Brain microvascular endothelial cell (primary cell): Measurements from ENCODE around the gene DUSP8.
"Not testable (repeated sequence)": the region's sequence is repeated elsewhere in the genome, so short reads cannot be mapped to it uniquely, and the experiment has no call there.

Experiments
- DNase-seq: peaks from one replicate; pipeline ENCODE4 v3.0.0-alpha.2; 2020
- H3K27ac ChIP-seq: fragments of 250-450 bp; sonication (Bioruptor Pico); 2 replicates; pipeline ENCODE4 v1.5.1; 2020; ENCODE audit warnings: mild to moderate bottlenecking, moderate library complexity
- H3K27me3 ChIP-seq: fragments of 250-450 bp; sonication (Bioruptor Pico); replicated peaks from 2 replicates; pipeline ENCODE4 v1.5.1; 2020; ENCODE audit warnings: mild to moderate bottlenecking
- H3K36me3 ChIP-seq: fragments of 250-450 bp; sonication (Bioruptor Pico); replicated peaks from 2 replicates; pipeline ENCODE4 v1.5.1; 2020; ENCODE audit warnings: mild to moderate bottlenecking
- H3K4me3 ChIP-seq: 2 replicates; pipeline ENCODE4 v1.5.1; 2011; ENCODE audit warnings: low read depth, mild to moderate bottlenecking, control low read depth, low read length, moderate library complexity
- CTCF ChIP-seq: IDR thresholded peaks from 2 replicates; pipeline ENCODE4 v1.5.1; 2011; ENCODE audit warnings: low read depth, mild to moderate bottlenecking, moderate library complexity, low read length, control low read depth, inconsistent platforms; ENCODE audit errors: missing control alignments
- in situ Hi-C: cut with HindIII; loops from 2 replicates; pipeline ENCODE4 v1.10.0; 2017; ENCODE audit warnings: low sequenced_read_pairs, low pct_ligation_motif_present

Gene DUSP8

GRCh38 chr11:1597994-1598380, 25.9 kb upstream of the DUSP8 start, which contains the start of gene KRTAP5-2:
Gene KRTAP5-2, minus strand, starts transcription at chr11:1598294. Its CDS starts 44 bp downstream, at chr11:1598250.
- no peaks in the 10 kb centered on the region for H3K36me3 ChIP-seq
- peaks cover 14% of the 10 kb centered on the region for H3K27me3 ChIP-seq
- no peak within 1 kb of the TSS for H3K27ac ChIP-seq
- in situ Hi-C loops: no loop called here
- H3K4me3 ChIP-seq: no peak within 1 kb of the TSS
- no peak for TF ChIP-seq CTCF
- no peak for DNase-seq

GRCh38 chr11:1597331-1597993, 25.4 kb upstream of the DUSP8 start:
- Histone ChIP-seq H3K27ac (no peak overlapping the region), H3K36me3 (no peaks in the 10 kb centered on the region), H3K4me3 (no peak overlapping the region), H3K27me3 (peaks cover 14% of the 10 kb centered on the region)
- no peak for TF ChIP-seq CTCF
- in situ Hi-C loops: no loop called here
- DNase-seq: no peak

GRCh38 chr11:1596576-1597121, 24.6 kb upstream of the DUSP8 start:
- H3K4me3 ChIP-seq, H3K27ac ChIP-seq, DNase-seq, H3K36me3 ChIP-seq, in situ Hi-C loops: not testable (repeated sequence)
- peaks cover 14% of the 10 kb centered on the region for H3K27me3 ChIP-seq

- not testable (repeated sequence) for H3K27ac ChIP-seq, DNase-seq
- peaks cover 13% of the 10 kb centered on the region for H3K27me3 ChIP-seq
These were observed 24.0 kb upstream of the DUSP8 start for GRCh38 chr11:1595994-1596575.

GRCh38 chr11:1592628-1593027, 20.6 kb upstream of the DUSP8 start:
- Histone ChIP-seq H3K27me3 (peaks cover 10% of the 10 kb centered on the region), H3K27ac (no peak overlapping the region), H3K36me3 (no peaks in the 10 kb centered on the region), H3K4me3 (no peak overlapping the region)
- no peak for DNase-seq
- no peak for TF ChIP-seq CTCF
- in situ Hi-C loops: no loop called here

More at GRCh38 chr11:1595994-1596575, 24.0 kb upstream of the DUSP8 start:
- H3K36me3 ChIP-seq, H3K4me3 ChIP-seq, in situ Hi-C loops: not testable (repeated sequence)

GRCh38 chr11:1589996-1590395, 17.9 kb upstream of the DUSP8 start:
- H3K27me3 ChIP-seq: no peaks in the 10 kb centered on the region
- TF ChIP-seq CTCF: no peak
- in situ Hi-C loops: no loop called here
- DNase-seq: no peak
- H3K27ac ChIP-seq: no peak overlapping the region
- H3K36me3 ChIP-seq: no peaks in the 10 kb centered on the region
- no peak overlapping the region for H3K4me3 ChIP-seq

GRCh38 chr11:1589191-1589963, 17.3 kb upstream of the DUSP8 start:
- H3K4me3 ChIP-seq, DNase-seq, H3K36me3 ChIP-seq, H3K27ac ChIP-seq, in situ Hi-C loops, H3K27me3 ChIP-seq: not testable (repeated sequence)
